ENCODE measurements around the gene MYL12A.
A peak's percentile ranks its signal among the peaks of the same experiment; 100 is the strongest.

MYL12A gene

GRCh38 chr18:3284501-3284900 is 36.9 kb downstream of the MYL12A start:
- no peak for DNase-seq

- DNase-seq, result no peak
Measured at GRCh38 chr18:3286159-3286558, 38.6 kb downstream of the MYL12A start.

- DNase-seq, result no peak
Measured at GRCh38 chr18:3293196-3293951, 45.8 kb downstream of the MYL12A start.

GRCh38 chr18:3294435-3295080 is 47.0 kb downstream of the MYL12A start:
- peak; percentile 31 for DNase-seq

GRCh38 chr18:3297025-3297984 is 49.7 kb downstream of the MYL12A start:
- peak; percentile 38 for DNase-seq

GRCh38 chr18:3304832-3305231 is 57.2 kb downstream of the MYL12A start:
- DNase-seq, result no peak

GRCh38 chr18:3305354-3305762 is 57.8 kb downstream of the MYL12A start:
- DNase-seq, result no peak

All from SHP77 treated with DMSO at 0.1 percent for 48 hours (cell line).